IMR-90 (cell line): Measurements from ENCODE around the gene MYH11. TPM values are rescaled to one million over a fixed set of nuclear protein-coding genes. Genes with fewer than 3 reads are reported as not detected.

Source experiments
- ATAC-seq: fragments of 200-7000 bp; cut with Tn5 transposase; 2 replicates; pipeline ENCODE4 v1.9.1; 2020; ENCODE audit warnings: low read depth, mild to moderate bottlenecking, moderate library complexity
- BruUV-seq: library from RNA; stranded (reverse); fragments of 400-500 nt; replicated peaks from 2 replicates; lab custom pipeline; 2021; lab: Mats Ljungman, UMichigan
- CTCF ChIA-PET: fragments of 300-600 bp; formaldehyde crosslinking; extraction: SDS; loops from one replicate; lab custom pipeline; 2021; ENCODE audit warnings: antibody characterized with exemption; lab: Yijun Ruan, JAX
- POLR2A ChIA-PET: fragments of 300-600 bp; sonication (Branson Sonifier 250); formaldehyde crosslinking; loops from one replicate; lab custom pipeline; 2022; ENCODE audit warnings: antibody characterized with exemption; ENCODE audit not compliant: unreplicated experiment; lab: Charles Lee
- DNase-seq: peaks from one replicate; pipeline ENCODE4 v3.0.0; 2013
- H2AFZ ChIP-seq: replicated peaks from 2 replicates; pipeline ENCODE3; 2013; ENCODE audit warnings: low read length, mild to moderate bottlenecking; ENCODE audit not compliant: poor library complexity
- H2AK5ac ChIP-seq: 2 replicates; pipeline ENCODE4 v1.6.1; 2013; ENCODE audit warnings: low read depth, low read length, inconsistent platforms
- H2AK9ac ChIP-seq: replicated peaks from 2 replicates; pipeline ENCODE3; 2013; ENCODE audit warnings: mild to moderate bottlenecking, low read depth, low read length, moderate library complexity; ENCODE audit not compliant: poor library complexity
- H2BK120ac ChIP-seq: 2 replicates; pipeline ENCODE4 v1.6.1; 2013; ENCODE audit warnings: low read depth, low read length, inconsistent platforms
- H2BK15ac ChIP-seq: 3 replicates; pipeline ENCODE4 v1.6.1; 2013; ENCODE audit warnings: low read depth, low read length, inconsistent platforms
- H2BK20ac ChIP-seq: 2 replicates; pipeline ENCODE4 v1.6.1; 2013; ENCODE audit warnings: low read depth, mild to moderate bottlenecking, inconsistent platforms, low read length, moderate library complexity
- H2BK5ac ChIP-seq: 2 replicates; pipeline ENCODE4 v1.6.1; 2013; ENCODE audit warnings: mild to moderate bottlenecking, low read depth, low read length, inconsistent platforms; ENCODE audit not compliant: poor library complexity, severe bottlenecking
- H3K14ac ChIP-seq: replicated peaks from 2 replicates; pipeline ENCODE4 v1.6.1; 2013; ENCODE audit warnings: low read depth, low read length, inconsistent platforms
- H3K18ac ChIP-seq: 2 replicates; pipeline ENCODE4 v1.6.1; 2013; ENCODE audit warnings: low read depth, low read length, control low read depth
- H3K23ac ChIP-seq: 2 replicates; pipeline ENCODE4 v1.6.1; 2013; ENCODE audit warnings: low read depth, low read length, inconsistent platforms
- H3K27ac ChIP-seq: 2 replicates; pipeline ENCODE4 v1.5.1; 2013; ENCODE audit warnings: mild to moderate bottlenecking, control low read depth, low read length; ENCODE audit not compliant: insufficient read depth
- H3K27me3 ChIP-seq: 2 replicates; pipeline ENCODE4 v1.6.1; 2013; ENCODE audit warnings: low read length; ENCODE audit not compliant: control insufficient read depth, insufficient read depth
- H3K36me3 ChIP-seq: 2 replicates; pipeline ENCODE4 v1.6.1; 2013; ENCODE audit warnings: low read length, mixed read lengths; ENCODE audit not compliant: control insufficient read depth, insufficient read depth
- H3K4ac ChIP-seq: 2 replicates; pipeline ENCODE4 v1.6.1; 2013; ENCODE audit warnings: low read depth, low read length, inconsistent platforms
- H3K4me1 ChIP-seq: 2 replicates; pipeline ENCODE4 v1.6.1; 2013; ENCODE audit warnings: low read length, mixed read lengths; ENCODE audit not compliant: control insufficient read depth, insufficient read depth
- H3K4me2 ChIP-seq: 2 replicates; pipeline ENCODE4 v1.6.1; 2013; ENCODE audit warnings: low read depth, mild to moderate bottlenecking, control low read depth, low read length, moderate library complexity
- H3K4me3 ChIP-seq: 2 replicates; pipeline ENCODE4 v1.5.1; 2013; ENCODE audit warnings: low read depth, mild to moderate bottlenecking, control low read depth, low read length, moderate library complexity; ENCODE audit not compliant: insufficient read depth
- H3K56ac ChIP-seq: 2 replicates; pipeline ENCODE4 v1.6.1; 2013; ENCODE audit warnings: low read length, inconsistent platforms; ENCODE audit not compliant: insufficient read depth; ENCODE audit errors: extremely low read depth
- H3K79me1 ChIP-seq, 2 experiments: 2 replicates each; pipeline ENCODE4 v1.6.1; 2013; ENCODE audit warnings: low read length in 2 of 2, inconsistent platforms in 1 of 2, low read depth in 1 of 2
- H3K9ac ChIP-seq: 2 replicates; pipeline ENCODE4 v1.6.1; 2013; ENCODE audit warnings: low read depth, low read length, control low read depth
- H3K9me1 ChIP-seq: 2 replicates; pipeline ENCODE4 v1.6.1; 2013; ENCODE audit warnings: low read length, inconsistent platforms; ENCODE audit not compliant: insufficient read depth
- H3K9me3 ChIP-seq: 2 replicates; pipeline ENCODE4 v1.6.1; 2013; ENCODE audit warnings: low read length; ENCODE audit not compliant: control insufficient read depth, insufficient read depth
- H4K20me1 ChIP-seq: 2 replicates; pipeline ENCODE4 v1.6.1; 2013; ENCODE audit warnings: low read length, inconsistent platforms; ENCODE audit not compliant: insufficient read depth
- H4K5ac ChIP-seq: 2 replicates; pipeline ENCODE4 v1.6.1; 2013; ENCODE audit warnings: mild to moderate bottlenecking, low read depth, low read length, control low read depth
- H4K8ac ChIP-seq, 2 experiments: 2 replicates each; pipeline ENCODE4 v1.6.1; 2013; ENCODE audit warnings: low read depth in 2 of 2, low read length in 2 of 2, control low read depth in 1 of 2, inconsistent platforms in 1 of 2
- H4K91ac ChIP-seq: 2 replicates; pipeline ENCODE4 v1.6.1; 2013; ENCODE audit warnings: low read depth, low read length, inconsistent platforms; ENCODE audit not compliant: insufficient read depth
- RCOR1 ChIP-seq: IDR thresholded peaks from 2 replicates; pipeline ENCODE4 v1.6.1; 2012; ENCODE audit warnings: mild to moderate bottlenecking, low read length, improper control_type of control experiment; ENCODE audit not compliant: insufficient replicate concordance
- dilution Hi-C: fragments of 300-500 bp; cut with HindIII; formaldehyde crosslinking; loops from one replicate; pipeline ENCODE4 v1.14.3; 2018; ENCODE audit warnings: low sequenced_read_pairs; ENCODE audit not compliant: unreplicated experiment
- in situ Hi-C: fragments of 300-500 bp; cut with MboI; formaldehyde crosslinking; loops from 3 replicates; pipeline ENCODE4 v1.14.3; 2019; ENCODE audit warnings: low sequenced_read_pairs, inconsistent platforms, mixed read lengths
- intact Hi-C: fragments of 100-400 bp; cut with micrococcal nuclease; formaldehyde crosslinking; loops from 2 replicates; pipeline ENCODE4 v1.10.0; 2022
- polyA plus RNA-seq, 3 experiments: library from polyadenylated mRNA; depleted of rRNA; stranded (reverse); fragments of >200 nt; gene quantifications; 2 replicates each; pipeline ENCODE4 v1.2.3, GENCODE V29; 2012; ENCODE audit warnings: low replicate concordance in 1 of 3
- total RNA-seq: library from RNA; depleted of rRNA; stranded (reverse); fragments of >200 nt; gene quantifications from 2 replicates; pipeline ENCODE4 v1.2.3, GENCODE V29; 2012

Gene MYH11
- total and polyA plus RNA-seq, 2 of the 4 experiments (the other 2 are of a cell fraction) = under 0.01 to 0.12 TPM

DNA sequence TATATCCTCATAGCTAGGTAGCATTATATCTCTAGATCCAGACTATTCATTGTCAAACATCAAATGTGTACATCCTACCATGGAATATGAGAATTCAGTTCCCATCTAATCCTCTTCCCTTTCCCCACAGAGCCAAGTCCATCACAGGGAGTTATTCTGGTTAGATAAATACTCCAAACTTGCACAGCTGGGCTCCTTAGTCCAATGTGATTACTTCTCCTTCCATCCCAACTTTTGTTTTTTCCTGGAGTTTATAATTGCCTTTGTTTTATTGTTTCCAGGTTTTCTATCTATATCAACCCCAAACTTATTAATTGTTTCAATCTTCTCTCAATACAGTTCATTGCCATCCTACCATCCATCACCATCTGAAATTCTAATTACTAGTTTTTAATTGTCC is 59.9 kb downstream of the MYH11 start:
- H4K20me1 ChIP-seq = no peaks in the 10 kb centered on the region
- H3K56ac ChIP-seq = no peak overlapping the region
- H2BK5ac ChIP-seq = no peak overlapping the region
- POLR2A ChIA-PET = no interaction called here
- no peak overlapping the region for H2AFZ ChIP-seq
- no peak overlapping the region for H2BK15ac ChIP-seq
- dilution Hi-C loops = no loop called here
- H3K27me3 ChIP-seq = peaks cover 3% of the 10 kb centered on the region
- H3K9me3 ChIP-seq = peaks cover 2% of the 10 kb centered on the region; the same call in 1 of the 2 replicates
- H2BK120ac ChIP-seq = no peak overlapping the region
- CTCF ChIA-PET = no interaction called here
- no peak overlapping the region for H4K8ac ChIP-seq
- H2AK9ac ChIP-seq = no peak overlapping the region
- intact Hi-C loops = no loop called here
- H2AK5ac ChIP-seq = no peak overlapping the region
- no peak overlapping the region for H3K4ac ChIP-seq
- no peak overlapping the region for H3K4me3 ChIP-seq
- H3K79me1 ChIP-seq = no peaks in the 10 kb centered on the region
- no peak overlapping the region for H2BK20ac ChIP-seq
- no TSS peak for BruUV-seq
- TF ChIP-seq RCOR1 = no peak
- ATAC-seq = no peak
- H3K9me1 ChIP-seq = no peaks in the 10 kb centered on the region
- no peak overlapping the region for H3K27ac ChIP-seq
- H3K18ac ChIP-seq = no peak overlapping the region
- in situ Hi-C loops = no loop called here
- H3K23ac ChIP-seq = no peak overlapping the region
- no peaks in the 10 kb centered on the region for H3K4me1 ChIP-seq
- no peak overlapping the region for H4K91ac ChIP-seq
- DNase-seq = no peak
- no peaks in the 10 kb centered on the region for H3K36me3 ChIP-seq
- no peak overlapping the region for H4K5ac ChIP-seq
- no peak overlapping the region for H3K9ac ChIP-seq
- no peak overlapping the region for H3K14ac ChIP-seq
- no peak overlapping the region for H3K4me2 ChIP-seq
